HCT116 (cell line): ENCODE measurements around the gene MLKL. TPM values are rescaled to one million over a fixed set of nuclear protein-coding genes. Genes with fewer than 3 reads are reported as not detected.

Source experiments
- ATAC-seq: fragments of 200-7000 bp; cut with Tn5 transposase; 2 replicates; pipeline ENCODE4 v1.9.1; 2020; ENCODE audit warnings: mild to moderate bottlenecking, moderate library complexity
- BruUV-seq: library from RNA; stranded (reverse); fragments of 400-500 nt; replicated peaks from 2 replicates; lab custom pipeline; 2021; lab: Mats Ljungman, UMichigan
- CTCF ChIA-PET: fragments of 300-600 bp; sonication (Branson Sonifier 250); formaldehyde crosslinking; loops from one replicate; lab custom pipeline; 2021; ENCODE audit warnings: antibody characterized with exemption; lab: Charles Lee
- POLR2A ChIA-PET: fragments of 300-600, 350-600 bp; sonication (Branson Sonifier 250); formaldehyde crosslinking; loops from one replicate; lab custom pipeline; 2021; ENCODE audit warnings: antibody characterized with exemption; lab: Charles Lee
- RAD21 ChIA-PET, 2 experiments: fragments of 300-600 bp; sonication (Branson Sonifier 250); formaldehyde crosslinking; loops; one replicate each; lab custom pipeline; 2023; ENCODE audit warnings: low total read pairs in 2 of 2; ENCODE audit not compliant: uncharacterized antibody in 2 of 2, unreplicated experiment in 2 of 2, low non-redundant PET in 1 of 2; lab: Charles Lee
- DNase-seq: peaks from one replicate; pipeline ENCODE4 v3.0.0-alpha.2; 2010; ENCODE audit warnings: low read depth, low spot score
- H2AFZ ChIP-seq: fragments of 200-600 bp; shearing (Covaris generic), sonication (generic); 2 replicates; pipeline ENCODE4 v1.6.1; 2017; ENCODE audit warnings: low read depth, mixed run types, mixed read lengths, antibody characterized with exemption, low read length; ENCODE audit not compliant: poor library complexity, severe bottlenecking
- H3K27ac ChIP-seq: 2 replicates; pipeline ENCODE4 v1.5.1; 2012; ENCODE audit warnings: low read depth, low read length
- H3K27me3 ChIP-seq: fragments of 200-600 bp; sonication (generic); 2 replicates; pipeline ENCODE4 v1.6.1; 2016; ENCODE audit warnings: mixed run types, low read length, mixed read lengths; ENCODE audit not compliant: insufficient read depth
- H3K36me3 ChIP-seq, 2 experiments: fragments of 200-500 bp in 1 of 2; fragments of 200-600 bp in 1 of 2; sonication (Bioruptor generic) in 1 of 2; sonication (generic) in 1 of 2; 2 replicates each; pipeline versions ENCODE4 v1.5.1 to v1.6.1; 2014 to 2016; ENCODE audit warnings: low read length in 2 of 2, inconsistent platforms in 1 of 2, mixed read lengths in 1 of 2, mixed run types in 1 of 2; ENCODE audit not compliant: insufficient read depth in 2 of 2, control insufficient read depth in 1 of 2
- H3K4me1 ChIP-seq, 2 experiments: fragments of 200-600 bp in 1 of 2; sonication (generic) in 1 of 2; 2 replicates each; pipeline versions ENCODE4 v1.5.1 to v1.6.1; 2012 to 2017; ENCODE audit warnings: low read length in 2 of 2, inconsistent platforms in 1 of 2, mild to moderate bottlenecking in 1 of 2, mixed read lengths in 1 of 2, mixed run types in 1 of 2, moderate library complexity in 1 of 2; ENCODE audit not compliant: insufficient read depth in 2 of 2, control insufficient read depth in 1 of 2
- H3K4me2 ChIP-seq: fragments of 200-600 bp; sonication (generic); 2 replicates; pipeline ENCODE4 v1.6.1; 2017; ENCODE audit warnings: mixed run types, low read length, mixed read lengths
- H3K4me3 ChIP-seq, 2 experiments: fragments of 200-600 bp in 1 of 2; sonication (generic) in 1 of 2; replicated peaks in 1 of 2; 2 replicates each; pipeline ENCODE4 v1.5.1; 2011 to 2016; ENCODE audit warnings: low read length in 2 of 2, control low read depth in 1 of 2, low read depth in 1 of 2, mild to moderate bottlenecking in 1 of 2, mixed read lengths in 1 of 2, mixed run types in 1 of 2
- H3K79me2 ChIP-seq: fragments of 200-600 bp; sonication (generic); 2 replicates; pipeline ENCODE4 v1.6.1; 2017; ENCODE audit warnings: mild to moderate bottlenecking, mixed run types, low read length, moderate library complexity, mixed read lengths; ENCODE audit not compliant: insufficient read depth
- H3K9ac ChIP-seq: fragments of 200-600 bp; sonication (generic); 2 replicates; pipeline ENCODE4 v1.6.1; 2016; ENCODE audit warnings: low read length, mixed read lengths
- H3K9me2 ChIP-seq: fragments of 200-600 bp; sonication (generic), shearing (Covaris generic); 2 replicates; pipeline ENCODE4 v1.6.1; 2017; ENCODE audit warnings: mixed run types, mild to moderate bottlenecking, moderate library complexity; ENCODE audit not compliant: insufficient read depth
- H3K9me3 ChIP-seq, 2 experiments: fragments of 200-500 bp in 1 of 2; fragments of 200-600 bp in 1 of 2; sonication (Bioruptor generic) in 1 of 2; sonication (generic) in 1 of 2; 2 replicates each; pipeline ENCODE4 v1.6.1; 2014 to 2017; ENCODE audit warnings: low read length in 2 of 2, mixed read lengths in 2 of 2, inconsistent platforms in 1 of 2, low read depth in 1 of 2, mild to moderate bottlenecking in 1 of 2, mixed run types in 1 of 2, moderate library complexity in 1 of 2; ENCODE audit not compliant: control insufficient read depth in 1 of 2, insufficient read depth in 1 of 2
- H4K20me1 ChIP-seq: fragments of 200-600 bp; sonication (generic), shearing (Covaris generic); 2 replicates; pipeline ENCODE4 v1.6.1; 2017; ENCODE audit warnings: mixed run types, mild to moderate bottlenecking, moderate library complexity; ENCODE audit not compliant: insufficient read depth
- CEBPB ChIP-seq: IDR thresholded peaks from 2 replicates; pipeline ENCODE4 v1.6.1; 2012; ENCODE audit warnings: low read depth
- CTCF ChIP-seq, 3 experiments: fragments of 200-600 bp in 1 of 3; sonication (generic) in 1 of 3; IDR thresholded peaks in 2 of 3; conservative IDR thresholded peaks in 1 of 3; 2 replicates each; pipeline ENCODE4 v1.5.1; 2012 to 2017; ENCODE audit warnings: low read depth in 2 of 3, low read length in 2 of 3, antibody characterized with exemption in 1 of 3, borderline replicate concordance in 1 of 3, control low read depth in 1 of 3, mild to moderate bottlenecking in 1 of 3, mixed read lengths in 1 of 3, mixed run types in 1 of 3, moderate library complexity in 1 of 3; ENCODE audit not compliant: insufficient read depth in 1 of 3
- ELF1 ChIP-seq: IDR thresholded peaks from 2 replicates; pipeline ENCODE4 v1.6.1; 2012; ENCODE audit warnings: low read depth, borderline replicate concordance
- EZH2phosphoT487 ChIP-seq: fragments of 200-600 bp; IDR thresholded peaks from 2 replicates; pipeline ENCODE4 v1.6.1; 2018; ENCODE audit warnings: antibody characterized with exemption, borderline replicate concordance
- JUND ChIP-seq: IDR thresholded peaks from 2 replicates; pipeline ENCODE4 v1.6.1; 2012
- POLR2AphosphoS5 ChIP-seq: IDR thresholded peaks from 2 replicates; pipeline ENCODE4 v1.6.1; 2011; ENCODE audit warnings: mild to moderate bottlenecking, low read depth, low read length, moderate library complexity
- REST ChIP-seq: IDR thresholded peaks from 2 replicates; pipeline ENCODE4 v1.6.1; 2012; ENCODE audit warnings: low read depth
- SIN3A ChIP-seq: IDR thresholded peaks from 2 replicates; pipeline ENCODE4 v1.6.1; 2012; ENCODE audit warnings: low read depth
- SP1 ChIP-seq: IDR thresholded peaks from 2 replicates; pipeline ENCODE4 v1.6.1; 2012; ENCODE audit warnings: low read depth
- SRF ChIP-seq: IDR thresholded peaks from 2 replicates; pipeline ENCODE4 v1.6.1; 2012; ENCODE audit warnings: low read depth
- YY1 ChIP-seq: IDR thresholded peaks from 2 replicates; pipeline ENCODE4 v1.6.1; 2011; ENCODE audit warnings: low read length, low read depth, moderate library complexity, mild to moderate bottlenecking; ENCODE audit not compliant: insufficient replicate concordance; ENCODE audit errors: extremely low read depth
- intact Hi-C: fragments of 100-400 bp; cut with micrococcal nuclease; formaldehyde crosslinking; loops from 2 replicates; pipeline ENCODE4 v1.10.0; 2022
- total RNA-seq: library from RNA; stranded (reverse); gene quantifications from one replicate; pipeline ENCODE4 v1.2.1, GENCODE V29; 2021; ENCODE audit not compliant: unreplicated experiment

Gene MLKL
- total RNA-seq, 1 experiment from 2014 or later, result 8.3 TPM

GRCh38 chr16:74713876-74714275, 13.2 kb upstream of the MLKL start:
- H3K9me2 ChIP-seq, result no peaks in the 10 kb centered on the region
- no peak overlapping the region for H3K4me3 ChIP-seq
- no peaks in the 10 kb centered on the region for H3K79me2 ChIP-seq
- ChIA-PET CTCF (no interaction called here), POLR2A (no interaction called here), RAD21 (interaction anchor here in 1 of 2 experiments (1.4 kb wide), 1 partner anchor 149 kb away, joined by 3 read pairs; no protein-coding TSS in a partner anchor)
- ATAC-seq (no peak), DNase-seq (no peak)
- H3K4me2 ChIP-seq, result no peak overlapping the region
- TF ChIP-seq POLR2AphosphoS5 (no peak), ELF1 (no peak), CEBPB (no peak), EZH2phosphoT487 (no peak), CTCF (IDR thresholded peaks at IDR 0.05 in 2 of 3, conservative IDR thresholded peaks at IDR 0.05 in 1 of 3; ENCODE audit: borderline replicate concordance in 1 of 3, insufficient read depth in 1 of 3, low read depth in 2 of 3, low read length in 2 of 3) (no peak), JUND (no peak), SP1 (no peak), SRF (no peak), SIN3A (no peak), REST (no peak), YY1 (no peak)
- H3K9me3 ChIP-seq, result no peaks in the 10 kb centered on the region
- no peak overlapping the region for H2AFZ ChIP-seq
- peaks cover 0 to 7% of the 10 kb centered on the region in 2 experiments; a peak in 1 of 4 replicates for H3K4me1 ChIP-seq
- intact Hi-C loops, result no loop called here
- H3K36me3 ChIP-seq, result no peaks in the 10 kb centered on the region
- no TSS peak for BruUV-seq
- H3K27ac ChIP-seq, result no peak overlapping the region
- H3K27me3 ChIP-seq, result no peaks in the 10 kb centered on the region
- H4K20me1 ChIP-seq, result no peaks in the 10 kb centered on the region
- H3K9ac ChIP-seq, result no peak overlapping the region
